ENCODE data around the gene COMMD3. TPM values are rescaled to one million over a fixed set of nuclear protein-coding genes. Genes with fewer than 3 reads are reported as not detected.
"Not testable (repeated sequence)": the region's sequence is repeated elsewhere in the genome, so short reads cannot be mapped to it uniquely, and the experiment has no call there.

Gene COMMD3
- total RNA-seq, 4 donors from 2014 or later = 34.5 to 113 (median 51.9) TPM

DNA sequence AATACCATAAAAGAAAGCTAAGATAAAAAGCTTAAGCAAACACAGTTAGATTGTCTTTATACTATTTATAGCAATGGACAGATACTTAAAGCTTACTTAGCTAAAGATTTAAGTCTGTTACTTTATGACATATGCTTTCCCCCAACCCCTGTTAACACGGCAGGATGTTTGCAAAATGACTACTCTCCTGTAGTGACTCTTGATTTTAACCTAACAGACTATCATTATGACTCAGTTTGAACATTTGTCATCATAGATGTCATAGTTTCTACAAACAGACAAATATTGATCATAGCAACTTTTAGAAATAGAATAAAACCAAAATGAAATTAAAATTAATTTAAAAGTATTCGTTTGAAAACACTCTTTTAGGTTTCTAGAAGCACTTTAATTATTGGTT, 7.8 kb upstream of the COMMD3 start:
- TF ChIP-seq POLR2A (IDR thresholded peaks at IDR 0.05) = no peak
- TF ChIP-seq, protein P1, sequence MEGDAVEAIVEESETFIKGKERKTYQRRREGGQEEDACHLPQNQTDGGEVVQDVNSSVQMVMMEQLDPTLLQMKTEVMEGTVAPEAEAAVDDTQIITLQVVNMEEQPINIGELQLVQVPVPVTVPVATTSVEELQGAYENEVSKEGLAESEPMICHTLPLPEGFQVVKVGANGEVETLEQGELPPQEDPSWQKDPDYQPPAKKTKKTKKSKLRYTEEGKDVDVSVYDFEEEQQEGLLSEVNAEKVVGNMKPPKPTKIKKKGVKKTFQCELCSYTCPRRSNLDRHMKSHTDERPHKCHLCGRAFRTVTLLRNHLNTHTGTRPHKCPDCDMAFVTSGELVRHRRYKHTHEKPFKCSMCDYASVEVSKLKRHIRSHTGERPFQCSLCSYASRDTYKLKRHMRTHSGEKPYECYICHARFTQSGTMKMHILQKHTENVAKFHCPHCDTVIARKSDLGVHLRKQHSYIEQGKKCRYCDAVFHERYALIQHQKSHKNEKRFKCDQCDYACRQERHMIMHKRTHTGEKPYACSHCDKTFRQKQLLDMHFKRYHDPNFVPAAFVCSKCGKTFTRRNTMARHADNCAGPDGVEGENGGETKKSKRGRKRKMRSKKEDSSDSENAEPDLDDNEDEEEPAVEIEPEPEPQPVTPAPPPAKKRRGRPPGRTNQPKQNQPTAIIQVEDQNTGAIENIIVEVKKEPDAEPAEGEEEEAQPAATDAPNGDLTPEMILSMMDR (IDR thresholded peaks at IDR 0.05) = no peak
- intact Hi-C loops (cut with DNase I; ENCODE audit: low total_unique reads) = no loop called here
- DNase-seq (ENCODE audit: low spot score in 2 of 2) = no peak
- no peak overlapping the region for H3K4me3 ChIP-seq (ENCODE audit: low read depth, poor library complexity, severe bottlenecking)
- 89 to 95% methylated on average over 2 of the region's 2 CpGs for WGBS, 2 donors

DNA sequence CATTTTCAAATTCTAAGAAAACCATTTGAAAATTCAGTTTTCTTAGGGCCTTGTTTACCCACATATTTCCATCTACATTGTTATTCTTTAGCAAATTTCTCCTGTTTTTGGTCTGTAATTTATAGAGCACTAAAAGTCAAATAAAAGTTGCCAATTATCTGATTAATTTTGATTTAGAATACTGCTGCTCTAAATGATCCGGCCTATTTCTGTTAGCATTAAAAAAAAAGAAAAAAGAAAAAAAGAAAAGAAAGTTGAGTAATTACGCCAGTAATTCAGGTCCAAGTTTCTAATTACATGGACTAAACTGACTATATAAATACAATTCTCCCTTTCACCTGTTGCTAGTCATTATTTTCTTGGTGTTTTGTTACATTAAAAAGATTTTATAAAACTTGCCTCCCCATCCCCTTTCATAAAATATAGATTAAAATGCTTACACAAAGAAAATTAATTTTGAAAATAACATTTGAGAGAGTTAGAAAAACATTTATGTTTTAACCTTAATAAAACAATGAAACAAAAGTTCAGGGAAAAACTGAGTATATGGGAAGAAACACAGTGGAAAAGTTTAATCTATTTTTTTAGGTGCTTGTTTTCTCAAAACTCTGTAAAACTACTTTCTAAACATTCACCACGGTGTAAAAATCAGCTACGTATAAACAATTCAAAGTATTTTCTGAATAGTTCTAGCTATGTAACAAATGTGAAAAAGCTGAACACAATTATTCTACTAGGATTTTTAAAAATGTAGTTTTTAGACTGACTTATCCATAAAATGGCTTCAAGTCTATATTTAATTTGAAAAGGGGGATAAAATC, 6.8 kb upstream of the COMMD3 start:
- TF ChIP-seq, protein P1 (IDR thresholded peaks at IDR 0.05) = no peak
- no peak for TF ChIP-seq POLR2A (IDR thresholded peaks at IDR 0.05)
- WGBS, 2 donors = 97 to 99% methylated on average over 4 of the region's 4 CpGs
- intact Hi-C loops (cut with DNase I; ENCODE audit: low total_unique reads) = no loop called here
- no peak overlapping the region for H3K4me3 ChIP-seq (ENCODE audit: low read depth, poor library complexity, severe bottlenecking)
- no peak for DNase-seq (ENCODE audit: low spot score in 2 of 2)

DNA sequence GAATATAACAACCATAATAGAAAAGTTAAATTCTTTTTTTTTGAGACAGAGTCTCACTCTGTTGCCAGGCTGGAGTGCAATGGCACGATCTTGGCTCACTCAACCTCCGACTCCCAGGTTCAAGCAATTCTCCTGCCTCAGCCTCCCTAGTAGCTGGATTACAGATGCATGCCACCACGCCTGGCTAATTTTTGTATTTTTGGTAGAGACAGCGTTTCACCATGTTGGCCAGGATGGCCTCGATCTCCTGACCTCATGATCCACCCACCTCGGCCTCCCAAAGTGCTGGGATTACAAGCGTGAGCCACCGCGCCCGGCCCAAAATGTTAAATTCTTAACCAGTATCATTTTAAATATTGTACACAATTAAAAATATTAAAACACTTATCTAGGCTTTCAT, 6.2 kb upstream of the COMMD3 start:
- DNase-seq (ENCODE audit: low spot score in 2 of 2); intact Hi-C loops (cut with DNase I; ENCODE audit: low total_unique reads); H3K4me3 ChIP-seq (ENCODE audit: low read depth, poor library complexity, severe bottlenecking): not testable (repeated sequence)
- WGBS, 2 donors = 95 to 97% methylated on average over 10 of the region's 10 CpGs

DNA sequence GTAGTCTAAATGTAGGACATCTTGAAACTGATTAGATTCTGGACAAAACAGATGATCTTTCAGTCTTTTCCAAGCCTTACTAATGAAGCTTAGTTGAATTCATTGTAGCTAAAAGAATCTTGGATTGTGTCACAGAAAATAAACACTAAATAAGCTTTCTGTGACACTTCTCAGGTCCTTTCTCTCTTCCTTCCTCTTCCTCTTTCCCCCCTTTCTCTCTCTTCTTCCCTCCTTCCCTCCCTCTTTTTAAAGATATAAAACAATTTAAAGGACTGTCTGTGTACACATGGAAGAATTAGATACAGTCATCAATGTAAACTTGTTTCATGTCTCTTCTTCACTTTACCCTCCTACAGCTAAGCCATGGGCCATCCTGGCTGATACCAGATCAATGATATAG, 5.3 kb upstream of the COMMD3 start:
- intact Hi-C loops (cut with DNase I; ENCODE audit: low total_unique reads) = no loop called here
- no peak for TF ChIP-seq POLR2A (IDR thresholded peaks at IDR 0.05)
- TF ChIP-seq, protein P1 (IDR thresholded peaks at IDR 0.05) = no peak

GRCh38 chr10:22314852-22315251, 1.3 kb upstream of the COMMD3 start:
- 43 to 48% methylated on average over 2 of the region's 2 CpGs for WGBS, 2 donors
- intact Hi-C loops (cut with DNase I; ENCODE audit: low total_unique reads) = no loop called here
- TF ChIP-seq POLR2A (IDR thresholded peaks at IDR 0.05) = no peak
- TF ChIP-seq, protein P1 (IDR thresholded peaks at IDR 0.05) = no peak

More for the DNA sequence above, 5.3 kb upstream of the COMMD3 start:
- H3K4me3 ChIP-seq (ENCODE audit: low read depth, poor library complexity, severe bottlenecking) = no peak overlapping the region
- no peak for DNase-seq (ENCODE audit: low spot score in 2 of 2)

GRCh38 chr10:22315455-22316285, 518 bp upstream of the COMMD3 start:
- WGBS, 2 donors = 1 to 2% methylated on average over 33 to 42 of the region's 53 CpGs
- intact Hi-C loops (cut with DNase I; ENCODE audit: low total_unique reads) = no loop called here
- peak overlapping the region; percentile 83 for H3K4me3 ChIP-seq (ENCODE audit: low read depth, poor library complexity, severe bottlenecking)
- TF ChIP-seq, protein P1 (IDR thresholded peaks at IDR 0.05) = no peak
- no peak for TF ChIP-seq POLR2A (IDR thresholded peaks at IDR 0.05)
- DNase-seq (ENCODE audit: low spot score in 2 of 2) = no peak

More at GRCh38 chr10:22314852-22315251, 1.3 kb upstream of the COMMD3 start:
- DNase-seq (ENCODE audit: low spot score in 2 of 2) = no peak
- no peak overlapping the region for H3K4me3 ChIP-seq (ENCODE audit: low read depth, poor library complexity, severe bottlenecking)
